Gastroesophageal sphincter (tissue), 4 donors: ENCODE results near the gene BST1. TPM values are rescaled to one million over a fixed set of nuclear protein-coding genes. Genes with fewer than 3 reads are reported as not detected.
"Not testable (repeated sequence)": the region's sequence is repeated elsewhere in the genome, so short reads cannot be mapped to it uniquely, and the experiment has no call there.

Source experiments
- ATAC-seq: fragments of 150-250 bp; one replicate; pipeline ENCODE4 v1.9.1; 2016; ENCODE audit warnings: mild to moderate bottlenecking, moderate library complexity
- H3K27ac ChIP-seq, 4 donors: fragments of 200-600 bp; sonication (generic) in 3 of 4; 1 replicate in 3 of 4; 2 replicates in 1 of 4; pipeline ENCODE4 v1.5.1; 2016 to 2019
- H3K27me3 ChIP-seq: fragments of 200-600 bp; sonication (generic); one replicate; pipeline ENCODE4 v1.5.1; 2019
- H3K36me3 ChIP-seq, 2 donors: fragments of 200-600 bp; sonication (generic); one replicate each; pipeline ENCODE4 v1.5.1; 2019; ENCODE audit warnings: control low read depth in 1 of 2
- H3K4me1 ChIP-seq, 3 donors: fragments of 200-600 bp; sonication (generic); 1 replicate in 2 of 3; 2 replicates in 1 of 3; pipeline ENCODE4 v1.5.1; 2016 to 2019; ENCODE audit warnings: control low read depth in 2 of 3
- H3K4me3 ChIP-seq, 2 donors: fragments of 200-600 bp; sonication (generic); one replicate each; pipeline ENCODE4 v1.5.1; 2019; ENCODE audit warnings: mild to moderate bottlenecking in 1 of 2, moderate library complexity in 1 of 2
- H3K9me3 ChIP-seq, 3 donors: fragments of 200-600 bp; sonication (generic); one replicate each; pipeline ENCODE4 v1.5.1; 2017 to 2019; ENCODE audit warnings: control low read depth in 2 of 3
- EP300 ChIP-seq: sonication (generic); formaldehyde crosslinking; IDR thresholded peaks from one replicate; pipeline ENCODE4 v1.6.1; 2017; ENCODE audit warnings: antibody characterized with exemption, mild to moderate bottlenecking
- POLR2A ChIP-seq, 2 donors: fragments of 450-650 bp; IDR thresholded peaks; one replicate each; pipeline ENCODE4 v1.6.1; 2017; ENCODE audit warnings: antibody characterized with exemption in 2 of 2, mild to moderate bottlenecking in 2 of 2, moderate library complexity in 1 of 2
- POLR2AphosphoS5 ChIP-seq: sonication (generic); formaldehyde crosslinking; IDR thresholded peaks from one replicate; pipeline ENCODE4 v1.6.1; 2017; ENCODE audit warnings: antibody characterized with exemption
- WGBS, 2 donors: methylation state at CpG; one replicate each; pipeline ENCODE4 v1.1.5; 2018; ENCODE audit warnings: low coverage in 1 of 2; 5-methylcytosine and 5-hydroxymethylcytosine counted together
- total RNA-seq, 4 donors: library from RNA; depleted of rRNA; stranded (reverse); fragments of >200 nt; gene quantifications; one replicate each; pipeline ENCODE4 v1.1.0, GENCODE V29; 2016
- TF ChIP-seq, protein P1 (sequence below), 4 experiments: fragments of 200-600 bp in 2 of 4; fragments of 450-650 bp in 2 of 4; sonication (generic) in 1 of 4; IDR thresholded peaks; one replicate each; pipeline ENCODE4 v1.5.1; 2017 to 2019; ENCODE audit warnings: antibody characterized with exemption in 4 of 4, mild to moderate bottlenecking in 2 of 4, moderate library complexity in 2 of 4

BST1 gene
- total RNA-seq, 4 donors from 2014 or later, result 0.62 to 9.3 (median 3.3) TPM

DNA sequence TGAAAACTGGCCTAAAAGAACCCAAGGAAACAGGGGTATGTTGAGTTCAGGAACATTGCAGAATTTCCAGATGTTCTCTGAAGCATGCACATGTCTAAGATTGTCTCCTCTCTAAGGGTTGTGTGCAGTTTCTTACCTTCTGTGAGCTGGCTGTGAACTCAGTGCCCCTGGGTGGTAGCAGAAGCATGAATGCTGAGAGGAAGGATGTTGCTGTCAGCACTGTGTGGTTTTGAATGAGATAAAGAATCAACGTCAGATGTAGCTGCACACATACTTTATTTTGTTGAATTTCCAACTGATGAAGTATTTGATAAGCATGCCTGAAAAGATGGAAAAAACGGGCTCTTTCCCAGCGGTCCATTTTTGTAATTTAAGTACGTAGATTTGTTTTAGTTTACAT is 51.5 kb downstream of the BST1 start:
- H3K27ac ChIP-seq, result no peak overlapping the region
- TF ChIP-seq POLR2A (IDR thresholded peaks at IDR 0.05) (no peak), EP300 (no peak), POLR2AphosphoS5 (no peak)
- TF ChIP-seq, protein P1, sequence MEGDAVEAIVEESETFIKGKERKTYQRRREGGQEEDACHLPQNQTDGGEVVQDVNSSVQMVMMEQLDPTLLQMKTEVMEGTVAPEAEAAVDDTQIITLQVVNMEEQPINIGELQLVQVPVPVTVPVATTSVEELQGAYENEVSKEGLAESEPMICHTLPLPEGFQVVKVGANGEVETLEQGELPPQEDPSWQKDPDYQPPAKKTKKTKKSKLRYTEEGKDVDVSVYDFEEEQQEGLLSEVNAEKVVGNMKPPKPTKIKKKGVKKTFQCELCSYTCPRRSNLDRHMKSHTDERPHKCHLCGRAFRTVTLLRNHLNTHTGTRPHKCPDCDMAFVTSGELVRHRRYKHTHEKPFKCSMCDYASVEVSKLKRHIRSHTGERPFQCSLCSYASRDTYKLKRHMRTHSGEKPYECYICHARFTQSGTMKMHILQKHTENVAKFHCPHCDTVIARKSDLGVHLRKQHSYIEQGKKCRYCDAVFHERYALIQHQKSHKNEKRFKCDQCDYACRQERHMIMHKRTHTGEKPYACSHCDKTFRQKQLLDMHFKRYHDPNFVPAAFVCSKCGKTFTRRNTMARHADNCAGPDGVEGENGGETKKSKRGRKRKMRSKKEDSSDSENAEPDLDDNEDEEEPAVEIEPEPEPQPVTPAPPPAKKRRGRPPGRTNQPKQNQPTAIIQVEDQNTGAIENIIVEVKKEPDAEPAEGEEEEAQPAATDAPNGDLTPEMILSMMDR (IDR thresholded peaks at IDR 0.05), result no peak
- no peaks in the 10 kb centered on the region for H3K27me3 ChIP-seq
- no peak for ATAC-seq
- no peaks in the 10 kb centered on the region for H3K36me3 ChIP-seq
- WGBS, 2 donors, result 66 to 100% methylated on average over 4 of the region's 4 CpGs
- no peaks in the 10 kb centered on the region for H3K4me1 ChIP-seq
- H3K4me3 ChIP-seq, result no peak overlapping the region
- H3K9me3 ChIP-seq, result no peaks in the 10 kb centered on the region

DNA sequence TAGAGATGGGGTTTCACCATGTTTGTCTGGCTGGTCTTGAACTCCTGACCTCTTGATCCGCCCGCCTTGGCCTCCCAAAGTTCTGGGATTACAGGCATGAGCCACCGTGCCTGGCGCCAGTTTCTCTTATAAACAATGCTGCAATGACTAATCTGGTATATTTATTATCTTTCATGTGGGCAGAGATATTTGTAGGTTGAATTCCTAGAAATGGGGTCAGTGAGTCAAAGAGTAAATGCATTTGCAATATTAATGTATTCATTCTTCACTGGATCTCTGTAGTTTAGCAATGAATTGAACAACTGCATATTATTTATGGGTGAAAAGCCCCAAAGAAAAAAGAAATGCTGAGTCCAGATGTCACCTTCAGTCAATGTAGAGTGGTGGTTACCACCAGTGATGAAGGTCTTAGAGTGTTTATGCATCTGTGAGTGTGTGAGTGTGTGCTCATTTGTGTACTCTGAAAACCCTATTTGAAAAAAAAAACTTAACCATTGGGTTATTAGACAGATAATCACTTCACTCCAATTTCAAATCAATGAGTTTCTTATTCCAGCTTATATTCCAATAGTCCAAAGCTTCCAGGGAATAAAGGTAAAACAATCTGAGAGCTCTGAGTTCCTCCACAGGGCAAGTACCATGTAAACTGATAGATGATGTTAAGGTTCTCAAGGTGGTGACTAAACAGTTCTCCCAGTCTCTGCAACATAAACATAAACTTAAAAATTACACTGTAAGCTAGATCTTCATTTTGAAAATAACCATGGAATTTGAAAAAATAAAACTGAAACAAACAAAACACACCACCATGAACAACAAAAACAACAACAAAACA is 52.7 kb downstream of the BST1 start:
- TF ChIP-seq POLR2A (IDR thresholded peaks at IDR 0.05) (no peak), POLR2AphosphoS5 (no peak), EP300 (no peak)
- TF ChIP-seq, protein P1 (IDR thresholded peaks at IDR 0.05), result no peak

DNA sequence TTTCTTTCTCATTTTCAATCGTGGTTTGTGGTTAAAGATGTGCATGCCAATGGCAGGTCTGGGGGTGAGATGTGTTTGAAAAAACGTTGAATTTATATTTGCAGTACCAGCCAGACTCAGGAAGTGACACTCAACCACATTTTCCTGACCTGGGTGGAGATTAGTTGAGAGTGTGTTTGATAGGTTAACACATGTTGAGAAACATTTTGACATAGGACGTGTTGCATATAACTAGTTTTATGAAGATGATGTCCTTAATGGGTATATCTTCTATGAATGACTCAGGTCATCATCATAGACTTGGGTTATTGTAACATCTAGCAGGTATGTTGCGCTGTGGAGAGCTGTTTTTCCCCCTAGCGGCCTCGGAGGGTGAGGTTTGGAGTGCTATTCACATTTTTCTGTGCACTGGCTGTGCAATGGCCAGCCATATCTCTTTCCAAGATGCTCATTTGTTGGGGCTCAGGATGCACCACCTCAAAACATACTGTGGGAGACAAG is 53.5 kb downstream of the BST1 start:
- TF ChIP-seq EP300 (no peak), POLR2A (IDR thresholded peaks at IDR 0.05) (no peak), POLR2AphosphoS5 (no peak)
- TF ChIP-seq, protein P1 (IDR thresholded peaks at IDR 0.05), result no peak
- Histone ChIP-seq H3K27me3 (no peaks in the 10 kb centered on the region), H3K36me3 (no peaks in the 10 kb centered on the region), H3K4me3 (no peak overlapping the region), H3K4me1 (no peaks in the 10 kb centered on the region), H3K9me3 (no peaks in the 10 kb centered on the region), H3K27ac (no peak overlapping the region)
- no peak for ATAC-seq
- 48 to 100% methylated on average over 4 to 6 of the region's 6 CpGs for WGBS, 2 donors

More for the DNA sequence above, 52.7 kb downstream of the BST1 start:
- Histone ChIP-seq H3K4me3 (no peak overlapping the region), H3K27me3 (no peaks in the 10 kb centered on the region), H3K4me1 (no peaks in the 10 kb centered on the region), H3K27ac (no peak overlapping the region), H3K36me3 (no peaks in the 10 kb centered on the region), H3K9me3 (no peaks in the 10 kb centered on the region)
- no peak for ATAC-seq
- 90% methylated on average over 4 of the region's 4 CpGs; no CpG with 5 or more reads in 1 of the 2 donors for WGBS, 2 donors

DNA sequence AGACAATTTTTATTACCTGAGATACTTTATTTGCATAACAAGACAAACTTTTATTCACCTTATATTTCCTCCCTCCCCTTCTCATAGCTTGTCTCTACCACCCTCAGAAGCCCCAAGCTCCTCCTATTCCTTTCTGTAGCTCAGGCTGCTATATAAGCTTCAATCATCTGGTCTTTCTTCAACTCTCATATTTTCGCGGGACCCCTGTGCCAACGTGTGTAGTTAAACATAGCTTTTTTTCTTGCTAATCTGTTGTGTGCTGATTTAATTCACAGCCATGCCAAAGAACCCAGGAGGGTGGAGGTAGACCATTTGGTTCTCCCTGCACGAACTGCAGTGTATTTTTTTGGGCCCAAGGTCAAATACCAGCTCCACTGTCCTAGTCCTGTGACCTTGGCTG is 54.2 kb downstream of the BST1 start:
- no peak overlapping the region for H3K27ac ChIP-seq
- WGBS, 2 donors, result 70 to 73% methylated on average over 4 of the region's 4 CpGs
- no peak overlapping the region for H3K4me3 ChIP-seq
- no peaks in the 10 kb centered on the region for H3K9me3 ChIP-seq
- no peak for ATAC-seq
- no peaks in the 10 kb centered on the region for H3K27me3 ChIP-seq
- no peaks in the 10 kb centered on the region for H3K4me1 ChIP-seq
- TF ChIP-seq, protein P1 (IDR thresholded peaks at IDR 0.05), result no peak
- TF ChIP-seq POLR2A (IDR thresholded peaks at IDR 0.05), result no peak
- no peak for TF ChIP-seq EP300
- no peak for TF ChIP-seq POLR2AphosphoS5
- H3K36me3 ChIP-seq, result no peaks in the 10 kb centered on the region

DNA sequence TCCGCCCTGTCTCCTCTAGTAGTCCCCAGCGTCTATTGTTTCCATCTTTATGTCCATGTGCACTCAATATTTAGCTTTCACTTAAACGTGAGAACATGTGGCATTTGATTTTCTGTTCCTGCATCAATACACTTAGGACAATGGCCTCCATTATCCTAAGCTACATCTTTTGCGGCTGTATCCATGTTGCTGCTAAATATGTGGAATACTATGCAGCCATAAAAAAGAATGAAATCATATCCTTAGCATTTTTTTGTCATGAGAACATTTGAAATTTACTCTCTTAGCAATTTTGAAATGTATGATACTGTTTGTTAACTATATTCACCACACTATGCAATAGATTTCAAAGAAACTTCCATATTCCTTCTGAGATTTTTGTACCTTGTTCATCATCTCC is 55.4 kb downstream of the BST1 start:
- Histone ChIP-seq H3K9me3 (no peaks in the 10 kb centered on the region), H3K4me1 (no peaks in the 10 kb centered on the region), H3K36me3 (no peaks in the 10 kb centered on the region), H3K27me3 (no peaks in the 10 kb centered on the region), H3K27ac (no peak overlapping the region), H3K4me3 (no peak overlapping the region)
- ATAC-seq, result no peak
- TF ChIP-seq, protein P1 (IDR thresholded peaks at IDR 0.05), result no peak
- TF ChIP-seq POLR2AphosphoS5, result no peak
- TF ChIP-seq EP300, result no peak
- TF ChIP-seq POLR2A (IDR thresholded peaks at IDR 0.05), result no peak
- 95 to 96% methylated on average over 4 of the region's 4 CpGs for WGBS, 2 donors

DNA sequence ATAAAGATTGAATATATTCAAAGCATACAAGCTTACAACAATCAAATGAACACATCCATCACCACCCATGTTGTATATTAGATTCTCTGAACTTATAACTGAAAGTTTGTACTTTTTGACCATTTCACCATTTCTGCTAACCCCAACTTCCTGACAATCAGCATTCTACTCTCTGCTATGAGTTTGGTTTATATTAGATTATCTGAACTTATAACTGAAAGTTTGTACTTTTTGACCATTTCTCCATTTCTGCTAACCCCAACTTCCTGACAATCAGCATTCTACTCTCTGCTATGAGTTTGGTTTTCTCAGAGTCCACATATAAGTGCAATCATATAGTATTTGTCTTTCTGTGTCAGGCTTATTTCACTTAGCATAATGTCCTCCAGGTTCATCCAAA is 59.6 kb downstream of the BST1 start:
- H3K36me3 ChIP-seq, ATAC-seq, H3K27ac ChIP-seq, H3K4me1 ChIP-seq, H3K27me3 ChIP-seq, H3K4me3 ChIP-seq, H3K9me3 ChIP-seq: not testable (repeated sequence)
